Osteocyte (in vitro differentiated cells): ENCODE measurements around the gene FADS6. TPM values are rescaled to one million over a fixed set of nuclear protein-coding genes. Genes with fewer than 3 reads are reported as not detected.
A peak's percentile ranks its signal among the peaks of the same experiment; 100 is the strongest.

Source experiments
- DNase-seq: peaks from one replicate; pipeline ENCODE4 v3.0.0; 2021; ENCODE audit warnings: mixed read lengths; ENCODE audit not compliant: unreplicated experiment; ENCODE audit errors: extremely low spot score
- H3K27ac Mint-ChIP-seq: one replicate; pipeline ENCODE4 v1.8.0; 2021; ENCODE audit warnings: mild to moderate bottlenecking, mixed read lengths; ENCODE audit not compliant: unreplicated experiment
- H3K27me3 Mint-ChIP-seq: one replicate; pipeline ENCODE4 v1.8.0; 2021; ENCODE audit warnings: mixed read lengths; ENCODE audit not compliant: unreplicated experiment
- H3K36me3 Mint-ChIP-seq: one replicate; pipeline ENCODE4 v1.8.0; 2021; ENCODE audit warnings: mixed read lengths; ENCODE audit not compliant: unreplicated experiment
- H3K4me1 Mint-ChIP-seq: one replicate; pipeline ENCODE4 v1.8.0; 2021; ENCODE audit warnings: mixed read lengths; ENCODE audit not compliant: unreplicated experiment
- H3K4me3 Mint-ChIP-seq: one replicate; pipeline ENCODE4 v1.8.0; 2021; ENCODE audit warnings: mild to moderate bottlenecking, moderate library complexity, mixed read lengths; ENCODE audit not compliant: unreplicated experiment
- H3K9me3 Mint-ChIP-seq: one replicate; pipeline ENCODE4 v1.8.0; 2021; ENCODE audit warnings: mixed read lengths; ENCODE audit not compliant: unreplicated experiment
- total RNA-seq: library from RNA; stranded (reverse); gene quantifications from 2 replicates; pipeline ENCODE4 v1.2.1, GENCODE V29; 2021
- TF ChIP-seq, protein P1 (sequence below): fragments of 200-600 bp; sonication (generic); IDR thresholded peaks from 2 replicates; pipeline ENCODE4 v1.5.0; 2021; ENCODE audit warnings: antibody characterized with exemption, mild to moderate bottlenecking, moderate library complexity

FADS6 gene
- total RNA-seq, 1 donor from 2014 or later = not detected

DNA sequence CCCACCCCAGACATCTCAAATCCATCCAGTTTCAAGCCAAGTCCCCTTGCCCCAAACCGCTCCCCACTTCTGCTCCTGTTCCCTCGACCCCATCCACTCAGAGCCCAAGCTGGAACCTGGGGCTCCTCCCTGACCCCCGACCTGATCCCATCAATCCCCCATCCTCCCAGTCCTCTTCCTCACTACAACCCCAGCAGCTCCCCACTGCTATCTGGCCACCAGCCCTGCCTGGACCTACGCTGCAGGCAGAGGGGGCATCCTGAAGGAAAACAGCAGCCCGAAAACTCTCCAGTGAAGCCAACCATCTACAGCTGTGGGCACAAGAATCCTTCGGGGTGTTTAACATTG, 24.6 kb downstream of the FADS6 start:
- Mint-ChIP-seq H3K4me1 (peaks cover 17% of the 10 kb centered on the region), H3K4me3 (no peak overlapping the region), H3K9me3 (no peaks in the 10 kb centered on the region), H3K27me3 (no peaks in the 10 kb centered on the region), H3K36me3 (peaks cover 4% of the 10 kb centered on the region), H3K27ac (no peak overlapping the region)
- DNase-seq = no peak
- TF ChIP-seq, protein P1, sequence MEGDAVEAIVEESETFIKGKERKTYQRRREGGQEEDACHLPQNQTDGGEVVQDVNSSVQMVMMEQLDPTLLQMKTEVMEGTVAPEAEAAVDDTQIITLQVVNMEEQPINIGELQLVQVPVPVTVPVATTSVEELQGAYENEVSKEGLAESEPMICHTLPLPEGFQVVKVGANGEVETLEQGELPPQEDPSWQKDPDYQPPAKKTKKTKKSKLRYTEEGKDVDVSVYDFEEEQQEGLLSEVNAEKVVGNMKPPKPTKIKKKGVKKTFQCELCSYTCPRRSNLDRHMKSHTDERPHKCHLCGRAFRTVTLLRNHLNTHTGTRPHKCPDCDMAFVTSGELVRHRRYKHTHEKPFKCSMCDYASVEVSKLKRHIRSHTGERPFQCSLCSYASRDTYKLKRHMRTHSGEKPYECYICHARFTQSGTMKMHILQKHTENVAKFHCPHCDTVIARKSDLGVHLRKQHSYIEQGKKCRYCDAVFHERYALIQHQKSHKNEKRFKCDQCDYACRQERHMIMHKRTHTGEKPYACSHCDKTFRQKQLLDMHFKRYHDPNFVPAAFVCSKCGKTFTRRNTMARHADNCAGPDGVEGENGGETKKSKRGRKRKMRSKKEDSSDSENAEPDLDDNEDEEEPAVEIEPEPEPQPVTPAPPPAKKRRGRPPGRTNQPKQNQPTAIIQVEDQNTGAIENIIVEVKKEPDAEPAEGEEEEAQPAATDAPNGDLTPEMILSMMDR = no peak

DNA sequence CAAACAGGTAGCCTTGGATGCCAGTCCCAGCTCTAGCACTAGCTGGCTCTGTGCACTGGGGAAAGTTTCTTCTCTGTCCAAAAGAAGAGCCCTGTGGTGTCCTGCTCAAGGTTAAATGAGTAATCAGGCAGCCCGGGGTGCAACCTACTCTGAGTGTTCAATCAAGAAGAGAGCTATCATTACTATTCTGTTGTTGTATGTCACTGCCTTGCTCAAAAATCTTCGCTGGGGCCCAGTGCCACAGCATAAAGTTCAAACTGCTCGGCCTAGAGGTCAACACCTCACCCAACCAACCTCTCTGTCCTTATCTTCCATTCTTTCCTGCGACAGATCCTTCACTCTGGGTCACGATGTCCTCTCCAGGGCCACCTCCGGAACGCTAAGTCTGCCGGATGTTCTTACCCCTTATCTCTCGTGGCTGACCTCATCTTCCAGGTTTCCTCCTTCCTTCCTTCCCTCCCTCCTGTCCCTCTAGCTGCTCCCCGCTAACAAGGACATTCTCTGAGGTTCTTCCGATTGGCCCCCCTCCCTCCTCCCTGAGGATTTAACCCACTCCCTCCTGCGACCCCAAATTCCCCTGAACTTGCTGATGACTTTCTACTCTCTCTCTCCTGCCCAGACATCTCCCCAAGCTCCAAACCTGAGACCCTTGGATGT, 25.1 kb downstream of the FADS6 start:
- Mint-ChIP-seq H3K27me3 (no peaks in the 10 kb centered on the region), H3K27ac (no peak overlapping the region), H3K9me3 (no peaks in the 10 kb centered on the region), H3K4me3 (no peak overlapping the region), H3K36me3 (peaks cover 5% of the 10 kb centered on the region), H3K4me1 (peaks cover 13% of the 10 kb centered on the region)
- DNase-seq = no peak
- TF ChIP-seq, protein P1 = no peak

DNA sequence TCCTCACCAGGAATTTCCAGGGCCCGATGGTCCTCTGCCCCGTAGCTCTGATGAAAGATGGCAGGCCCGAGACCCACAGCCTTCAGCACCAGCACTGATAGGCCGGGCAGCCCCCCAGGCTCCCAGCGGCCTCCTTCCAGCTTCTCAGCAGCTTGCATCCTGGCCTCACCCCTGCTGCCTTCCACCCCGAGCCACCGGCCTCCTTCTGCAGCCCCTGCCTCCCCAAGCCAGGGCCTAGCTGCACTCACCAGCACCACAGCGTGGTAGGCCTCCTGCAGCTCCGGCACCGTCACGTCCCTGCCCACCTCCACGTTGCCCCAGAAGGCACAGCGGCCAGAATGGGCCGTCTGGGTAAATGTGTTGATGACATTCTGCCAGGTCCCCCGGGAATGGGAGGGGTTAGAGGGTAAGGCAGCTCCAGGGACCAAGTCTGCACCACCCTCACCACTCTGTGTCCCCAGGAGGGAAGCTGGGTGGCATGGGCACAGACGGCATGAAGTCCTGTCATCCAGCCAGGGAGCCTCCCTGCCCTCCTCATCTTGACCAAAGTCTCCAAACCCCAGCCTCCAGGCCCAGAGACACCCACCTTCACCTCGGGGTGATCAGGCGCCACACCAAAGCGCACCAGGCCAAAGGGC, 27.1 kb downstream of the FADS6 start:
- no peaks in the 10 kb centered on the region for H3K9me3 Mint-ChIP-seq
- H3K4me3 Mint-ChIP-seq = no peak overlapping the region
- no peak for DNase-seq
- peaks cover 7% of the 10 kb centered on the region for H3K27me3 Mint-ChIP-seq
- H3K4me1 Mint-ChIP-seq = peaks cover 10% of the 10 kb centered on the region
- H3K27ac Mint-ChIP-seq = no peak overlapping the region
- H3K36me3 Mint-ChIP-seq = peaks cover 7% of the 10 kb centered on the region
- TF ChIP-seq, protein P1 = no peak

DNA sequence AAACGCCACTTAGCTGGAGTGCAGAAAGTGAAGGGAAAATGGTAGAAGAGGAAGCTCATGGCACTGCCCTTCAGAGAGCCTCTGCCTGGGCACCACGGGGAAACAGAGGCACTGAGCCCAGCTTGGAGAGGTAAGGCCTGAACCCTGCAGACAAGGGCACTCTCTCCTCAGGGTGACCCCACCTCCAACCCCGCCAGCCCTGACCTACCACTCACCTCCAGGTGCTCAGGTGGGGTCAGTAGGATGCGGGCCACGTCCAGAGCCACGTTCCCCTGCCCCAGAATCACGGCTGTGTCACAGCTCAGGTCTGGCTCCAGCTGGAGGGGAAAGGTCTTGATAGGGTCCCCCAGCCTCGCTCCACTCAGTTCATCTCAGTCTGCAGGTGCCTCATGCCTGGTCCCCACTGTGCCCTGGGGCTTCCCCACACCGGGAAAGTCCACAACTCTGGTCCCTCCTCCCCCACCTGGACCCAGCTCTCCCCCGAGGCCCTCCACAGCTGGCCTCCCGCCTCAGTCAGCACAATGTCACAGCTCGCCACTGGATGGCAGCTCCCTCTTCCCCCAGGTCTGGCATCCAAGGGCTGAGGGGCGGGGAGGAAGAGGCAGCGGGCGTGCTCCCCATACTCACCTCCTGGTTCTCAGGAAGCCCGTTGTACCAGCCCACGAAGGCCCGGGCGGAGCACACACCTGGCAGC, 27.8 kb downstream of the FADS6 start:
- no peaks in the 10 kb centered on the region for H3K9me3 Mint-ChIP-seq
- peaks cover 7% of the 10 kb centered on the region for H3K36me3 Mint-ChIP-seq
- TF ChIP-seq, protein P1 = no peak
- peaks cover 12% of the 10 kb centered on the region for H3K4me1 Mint-ChIP-seq
- no peak for DNase-seq
- peaks cover 7% of the 10 kb centered on the region for H3K27me3 Mint-ChIP-seq
- H3K4me3 Mint-ChIP-seq = no peak overlapping the region
- no peak overlapping the region for H3K27ac Mint-ChIP-seq

DNA sequence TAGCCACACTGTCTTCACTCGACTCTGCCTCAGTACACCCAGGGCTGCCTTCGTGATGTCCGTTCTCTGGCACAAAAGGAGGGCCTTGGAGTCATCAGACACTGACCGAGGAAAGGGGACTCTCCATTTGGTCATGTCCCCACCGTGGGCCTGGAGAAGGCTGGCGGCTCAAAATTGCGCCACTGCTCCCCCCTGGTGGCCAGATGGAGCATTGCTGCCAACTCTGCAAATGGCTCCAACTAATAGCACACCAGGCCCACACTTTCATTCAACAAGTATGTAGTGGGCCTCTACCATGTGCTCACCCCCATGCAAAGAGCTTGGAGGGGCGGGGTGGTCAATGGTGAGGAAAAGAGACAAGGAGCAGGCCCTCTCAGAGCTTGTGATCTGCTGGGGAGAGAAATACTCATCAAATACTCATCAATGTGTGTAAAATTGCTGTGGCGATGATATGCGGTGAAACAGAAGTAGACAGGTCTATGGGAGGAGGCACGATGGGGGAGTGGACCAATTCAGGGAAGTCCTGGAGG, 28.5 kb downstream of the FADS6 start:
- DNase-seq = peak; percentile 93
- TF ChIP-seq, protein P1 = peak; percentile 94
- Mint-ChIP-seq H3K27me3 (peaks cover 12% of the 10 kb centered on the region), H3K36me3 (peaks cover 5% of the 10 kb centered on the region), H3K9me3 (no peaks in the 10 kb centered on the region), H3K4me1 (peaks cover 15% of the 10 kb centered on the region), H3K27ac (no peak overlapping the region), H3K4me3 (no peak overlapping the region)
